ENCODE results near the gene PLXNC1. TPM values are rescaled to one million over a fixed set of nuclear protein-coding genes. Genes with fewer than 3 reads are reported as not detected.

Gene PLXNC1
- total and polyA plus RNA-seq, 2 of the 8 experiments (the other 6 are each of a cell fraction or from before 2014, with no cell fraction given): 0.83 to 2.0 TPM

GRCh38 chr12:94122591-94122990, 25.8 kb upstream of the PLXNC1 start:
- Histone ChIP-seq H2BK5ac (ENCODE audit: low read depth, low read length) (no peak overlapping the region), H3K23ac (ENCODE audit: insufficient read length) (no peak overlapping the region), H4K91ac (replicated peaks; ENCODE audit: insufficient read length, low read length) (no peak overlapping the region), H3K9ac (replicated peaks in 1 of 4; ENCODE audit: extremely low read depth in 1 of 4, low read depth in 3 of 4, low read length in 3 of 4) (no peak overlapping the region), H3K27ac (ENCODE audit: low read depth, low read length) (no peak overlapping the region), H3K4ac (replicated peaks; ENCODE audit: insufficient read length, low read depth, low read length) (no peak overlapping the region), H2BK15ac (ENCODE audit: low read length) (no peak overlapping the region), H3K27me3 (replicated peaks in 1 of 4; ENCODE audit: control insufficient read depth in 3 of 4, extremely low read depth in 1 of 4, insufficient read depth in 3 of 4, low read length in 3 of 4) (no peaks in the 10 kb centered on the region; a peak in 1 of 7 replicates), H3K4me2 (ENCODE audit: insufficient read depth in 1 of 2, low read depth in 2 of 2, low read length in 2 of 2) (no peak overlapping the region), H3K14ac (ENCODE audit: insufficient read length) (no peak overlapping the region), H4K5ac (ENCODE audit: insufficient read length, low read depth, low read length) (no peak overlapping the region), H3K23me2 (ENCODE audit: low read depth, low read length) (no peaks in the 10 kb centered on the region), H4K8ac (ENCODE audit: extremely low read depth, insufficient read depth, low read length) (no peak overlapping the region), H3K9me3 (ENCODE audit: insufficient read depth in 2 of 2, low read depth in 1 of 2, low read length in 1 of 2) (no peaks in the 10 kb centered on the region), H3K79me2 (ENCODE audit: control insufficient read depth in 1 of 2, insufficient read depth in 2 of 2, low read length in 2 of 2) (no peaks in the 10 kb centered on the region), H3K4me1 (replicated peaks in 1 of 4; ENCODE audit: control insufficient read depth in 3 of 4, insufficient read depth in 4 of 4, low read length in 3 of 4) (no peaks in the 10 kb centered on the region; a peak in 1 of 7 replicates), H2BK20ac (ENCODE audit: low read length) (no peak overlapping the region), H4K20me1 (replicated peaks in 1 of 2; ENCODE audit: control insufficient read depth in 1 of 2, insufficient read depth in 2 of 2, low read length in 2 of 2) (no peaks in the 10 kb centered on the region), H3K56ac (replicated peaks; ENCODE audit: insufficient read length, low read depth, low read length) (no peak overlapping the region), H2AK5ac (ENCODE audit: low read depth, low read length) (no peak overlapping the region), H3K4me3 (ENCODE audit: extremely low read depth in 1 of 4, insufficient read depth in 2 of 4, low read depth in 3 of 4, low read length in 4 of 4) (no peak overlapping the region), H3K79me1 (ENCODE audit: low read depth, low read length) (no peaks in the 10 kb centered on the region), H2AFZ (ENCODE audit: low read length) (no peak overlapping the region), H2BK12ac (ENCODE audit: low read depth, low read length) (no peak overlapping the region), H2BK120ac (replicated peaks; ENCODE audit: low read depth, low read length) (no peak overlapping the region), H3K36me3 (ENCODE audit: control insufficient read depth in 2 of 4, insufficient read depth in 4 of 4, low read length in 3 of 4) (no peaks in the 10 kb centered on the region), H3K18ac (ENCODE audit: extremely low read depth, low read length) (no peak overlapping the region)
- POLR2A ChIA-PET (ENCODE audit: partially characterized antibody): no interaction called here
- FAIRE-seq (no peak), DNase-seq (ENCODE audit: low read depth in 1 of 2, low spot score in 2 of 2) (no peak)
- CTCF ChIA-PET (ENCODE audit: partially characterized antibody): interaction anchor here (0.6 to 5.4 kb wide), 3 partner anchors 14 to 69 kb away, joined by 3 to 40 read pairs (median 34); no protein-coding TSS in a partner anchor
- TF ChIP-seq POLR2AphosphoS5 (IDR thresholded peaks at IDR 0.05; ENCODE audit: low read depth, low read length) (no peak), SIRT6 (IDR thresholded peaks at IDR 0.05; ENCODE audit: low read length) (no peak), CBX5 (IDR thresholded peaks at IDR 0.05; ENCODE audit: low read depth, low read length) (no peak), EP300 (IDR thresholded peaks at IDR 0.05; ENCODE audit: borderline replicate concordance in 1 of 2, low read depth in 2 of 2, low read length in 2 of 2) (no peak)
- WGBS, 2 experiments (ENCODE audit: extremely low coverage in 1 of 2, insufficient coverage in 1 of 2, insufficient read length in 1 of 2, insufficient replicate concordance in 2 of 2, low coverage in 1 of 2, low lambda C conversion rate in 2 of 2, missing lambda C conversion rate in 1 of 2): 79% methylated on average over 3 of the region's 3 CpGs; no CpG with 5 or more reads in 1 of the 2 experiments
